KMS-11 (cell line): Measurements from ENCODE around the gene SCP2.

Experiments used
- H2AFZ ChIP-seq: fragments of 200-600 bp; sonication (generic); 2 replicates; pipeline ENCODE4 v1.6.1; 2016; ENCODE audit warnings: antibody characterized with exemption, mixed run types, low read depth
- H3K27ac ChIP-seq: fragments of 200-600 bp; sonication (generic); 2 replicates; pipeline ENCODE4 v1.6.1; 2016; ENCODE audit warnings: mild to moderate bottlenecking, mixed run types
- H3K27me3 ChIP-seq: fragments of 200-600 bp; sonication (generic); 2 replicates; pipeline ENCODE4 v1.6.1; 2017; ENCODE audit warnings: mild to moderate bottlenecking, low read depth, mixed run types, moderate library complexity; ENCODE audit not compliant: insufficient read depth
- H3K36me3 ChIP-seq: fragments of 200-600 bp; sonication (generic); 2 replicates; pipeline ENCODE4 v1.6.1; 2017; ENCODE audit warnings: mild to moderate bottlenecking, mixed run types; ENCODE audit not compliant: insufficient read depth
- H3K4me1 ChIP-seq: fragments of 200-600 bp; sonication (generic); 2 replicates; pipeline ENCODE4 v1.6.1; 2016; ENCODE audit warnings: mild to moderate bottlenecking, low read depth, mixed run types; ENCODE audit not compliant: poor library complexity, severe bottlenecking
- H3K4me2 ChIP-seq: fragments of 200-600 bp; sonication (generic); 2 replicates; pipeline ENCODE4 v1.7.0; 2016; ENCODE audit warnings: mild to moderate bottlenecking, mixed run types
- H3K4me3 ChIP-seq: fragments of 200-600 bp; sonication (generic); IDR thresholded peaks from 2 replicates; pipeline ENCODE4 v1.6.1; 2017; ENCODE audit warnings: low read depth, low read length, mixed read lengths; ENCODE audit not compliant: insufficient read depth
- H3K79me2 ChIP-seq: fragments of 200-600 bp; sonication (generic); 2 replicates; pipeline ENCODE4 v1.6.1; 2016; ENCODE audit warnings: low read depth, mixed run types; ENCODE audit not compliant: insufficient read depth
- H3K9ac ChIP-seq: fragments of 200-600 bp; sonication (generic); 2 replicates; pipeline ENCODE4 v1.6.1; 2016; ENCODE audit warnings: mild to moderate bottlenecking, mixed run types
- H4K20me1 ChIP-seq: fragments of 200-600 bp; sonication (generic); 2 replicates; pipeline ENCODE4 v1.6.1; 2016; ENCODE audit warnings: mild to moderate bottlenecking, mixed run types; ENCODE audit not compliant: insufficient read depth
- CTCF ChIP-seq: fragments of 200-600 bp; sonication (generic); conservative IDR thresholded peaks from 2 replicates; pipeline ENCODE4 v1.6.1; 2017; ENCODE audit warnings: low read depth, mild to moderate bottlenecking, antibody characterized with exemption, low read length, moderate library complexity, mixed read lengths

The SCP2 gene

DNA sequence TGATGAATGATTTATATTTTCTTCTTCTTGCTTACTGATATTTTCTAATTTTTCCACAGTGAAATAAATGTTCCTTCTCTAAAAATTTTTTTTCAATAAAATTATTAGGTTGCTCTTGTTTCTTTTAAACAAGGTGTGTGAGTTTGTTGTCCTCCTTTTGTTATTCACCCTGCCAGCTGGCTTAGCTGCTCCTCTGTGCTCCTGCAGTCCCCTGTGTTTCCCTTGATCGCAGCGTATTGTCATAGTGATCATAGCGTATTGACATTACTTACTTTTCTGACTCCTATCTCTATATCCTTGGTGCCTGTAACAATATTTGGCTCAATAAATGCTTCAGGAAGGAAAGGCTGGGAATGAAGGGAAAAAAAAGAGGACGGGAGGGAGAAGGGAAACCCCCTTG, 110.1 kb downstream of the SCP2 start:
- H3K4me1 ChIP-seq = peaks cover 11% of the 10 kb centered on the region
- H2AFZ ChIP-seq = no peak overlapping the region
- H3K27me3 ChIP-seq = no peaks in the 10 kb centered on the region
- no peaks in the 10 kb centered on the region for H4K20me1 ChIP-seq
- no peaks in the 10 kb centered on the region for H3K36me3 ChIP-seq
- no peak overlapping the region for H3K27ac ChIP-seq
- H3K4me3 ChIP-seq = no peak overlapping the region
- H3K9ac ChIP-seq = no peak overlapping the region
- TF ChIP-seq CTCF = no peak
- H3K4me2 ChIP-seq = no peak overlapping the region
- H3K79me2 ChIP-seq = no peaks in the 10 kb centered on the region

DNA sequence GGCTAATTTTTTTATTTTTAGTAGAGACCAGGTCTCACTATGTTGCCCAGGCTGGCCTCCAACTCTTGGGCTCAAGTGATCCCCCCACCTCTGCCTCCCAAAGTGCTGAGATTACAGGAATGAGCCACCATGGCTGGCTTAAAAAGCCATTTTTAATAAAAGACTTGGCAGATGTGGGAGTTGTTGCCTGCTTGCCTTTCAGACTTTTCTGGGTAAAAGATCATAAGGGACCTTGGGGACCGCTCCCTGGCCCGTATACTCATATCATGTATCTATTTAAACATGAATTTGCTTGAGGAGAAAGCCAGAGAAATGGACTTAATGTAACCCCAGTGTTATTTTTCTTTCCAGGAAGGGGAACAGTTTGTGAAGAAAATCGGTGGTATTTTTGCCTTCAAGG, 111.5 kb downstream of the SCP2 start:
- no peak for TF ChIP-seq CTCF
- Histone ChIP-seq H3K36me3 (no peaks in the 10 kb centered on the region), H2AFZ (no peak overlapping the region)

GRCh38 chr1:53043271-53043670, 116.2 kb downstream of the SCP2 start:
- Histone ChIP-seq H3K9ac (no peak overlapping the region), H2AFZ (no peak overlapping the region), H3K4me2 (no peak overlapping the region), H3K27me3 (no peaks in the 10 kb centered on the region), H3K4me1 (no peaks in the 10 kb centered on the region), H4K20me1 (no peaks in the 10 kb centered on the region), H3K4me3 (no peak overlapping the region), H3K27ac (no peak overlapping the region), H3K79me2 (no peaks in the 10 kb centered on the region), H3K36me3 (no peaks in the 10 kb centered on the region)
- no peak for TF ChIP-seq CTCF

More for the DNA sequence above, 111.5 kb downstream of the SCP2 start:
- no peaks in the 10 kb centered on the region for H3K79me2 ChIP-seq
- H3K9ac ChIP-seq = no peak overlapping the region
- no peak overlapping the region for H3K4me2 ChIP-seq
- H3K4me1 ChIP-seq = peaks cover 11% of the 10 kb centered on the region
- H3K27ac ChIP-seq = no peak overlapping the region
- H4K20me1 ChIP-seq = no peaks in the 10 kb centered on the region
- H3K27me3 ChIP-seq = no peaks in the 10 kb centered on the region
- no peak overlapping the region for H3K4me3 ChIP-seq

DNA sequence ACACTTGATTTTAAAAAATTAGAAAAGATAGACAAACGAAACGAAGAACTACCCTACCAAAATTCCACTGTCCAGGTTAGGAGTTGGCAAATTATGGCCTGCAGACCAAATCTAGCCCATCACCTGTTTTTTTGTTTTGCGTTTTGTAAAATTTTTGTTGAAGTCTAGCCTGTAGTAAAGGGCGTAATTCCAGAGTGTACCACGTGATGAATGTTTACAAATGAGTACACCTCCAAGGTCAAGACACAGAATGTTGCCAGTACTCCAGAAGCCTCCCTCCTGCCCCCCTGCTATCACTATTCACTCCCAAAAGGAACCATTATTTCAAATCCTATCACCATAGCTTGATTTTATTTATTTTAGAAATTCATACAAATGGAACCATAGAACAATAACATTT, 117.8 kb downstream of the SCP2 start:
- H3K36me3 ChIP-seq = no peaks in the 10 kb centered on the region
- H2AFZ ChIP-seq = no peak overlapping the region
- H3K79me2 ChIP-seq = no peaks in the 10 kb centered on the region
- no peak overlapping the region for H3K27ac ChIP-seq
- no peak overlapping the region for H3K4me3 ChIP-seq
- H3K4me1 ChIP-seq = no peaks in the 10 kb centered on the region
- H3K4me2 ChIP-seq = no peak overlapping the region
- H3K9ac ChIP-seq = no peak overlapping the region
- H3K27me3 ChIP-seq = no peaks in the 10 kb centered on the region
- TF ChIP-seq CTCF = no peak
- no peaks in the 10 kb centered on the region for H4K20me1 ChIP-seq
